ENCODE measurements around the gene UFC1. TPM values are rescaled to one million over a fixed set of nuclear protein-coding genes. Genes with fewer than 3 reads are reported as not detected.
A peak's percentile ranks its signal among the peaks of the same experiment; 100 is the strongest.

Gene UFC1
- total and polyA plus RNA-seq, 2 donors from 2014 or later, result 96.9 to 175 TPM

- peak within 1 kb of the TSS; percentile 83 to 94 for H3K27ac ChIP-seq (ENCODE audit: low read depth in 2 of 2, low read length in 2 of 2)
- peaks cover 4 to 8% (median 7%) of the 10 kb centered on the region in 3 donors for H3K36me3 ChIP-seq (ENCODE audit: control insufficient read depth in 2 of 3, insufficient read depth in 3 of 3, low read length in 3 of 3)
- FAIRE-seq, result no peak
These were observed 5.5 kb downstream of the UFC1 start, which contains the start of gene USP21 for GRCh38 chr1:161159087-161159912. Gene USP21, plus strand, starts transcription at chr1:161159500. Its CDS starts 1,141 bp downstream, at chr1:161160641.

GRCh38 chr1:161159913-161160243 is 6.1 kb downstream of the UFC1 start:
- Histone ChIP-seq H3K9ac (ENCODE audit: low read length in 3 of 3) (peak overlapping the region; percentile 83 to 95 (median 83)), H3K36me3 (ENCODE audit: control insufficient read depth in 2 of 3, insufficient read depth in 3 of 3, low read length in 3 of 3) (peaks cover 4 to 13% (median 8%) of the 10 kb centered on the region in 3 donors), H3K9me3 (ENCODE audit: control insufficient read depth in 2 of 3, insufficient read depth in 1 of 3, low read length in 3 of 3) (no peaks in the 10 kb centered on the region), H3K4me3 (ENCODE audit: low read length in 3 of 3) (peak overlapping the region; percentile 87 to 92 (median 88)), H3K27me3 (ENCODE audit: control insufficient read depth, insufficient read depth, low read length) (no peaks in the 10 kb centered on the region), H3K27ac (ENCODE audit: low read depth in 2 of 2, low read length in 2 of 2) (peak overlapping the region; percentile 83 to 94), H3K4me1 (ENCODE audit: control insufficient read depth in 2 of 3, insufficient read depth in 2 of 3, low read depth in 1 of 3, low read length in 3 of 3) (peaks cover 0 to 18% (median 11%) of the 10 kb centered on the region in 3 donors)
- DNase-seq (no peak), FAIRE-seq (no peak)
- no peak for TF ChIP-seq CTCF (IDR thresholded peaks at IDR 0.05; ENCODE audit: borderline replicate concordance, extremely low read depth, insufficient read depth)
- intact Hi-C loops (cut with DNase I), result no loop called here

More at GRCh38 chr1:161159087-161159912, 5.5 kb downstream of the UFC1 start, which contains the start of gene USP21:
- Histone ChIP-seq H3K4me3 (ENCODE audit: low read length in 3 of 3) (peak within 1 kb of the TSS; percentile 87 to 92 (median 88)), H3K27me3 (ENCODE audit: control insufficient read depth, insufficient read depth, low read length) (no peaks in the 10 kb centered on the region), H3K9ac (ENCODE audit: low read length in 3 of 3) (peak within 1 kb of the TSS; percentile 83 to 95 (median 83)), H3K4me1 (ENCODE audit: control insufficient read depth in 2 of 3, insufficient read depth in 2 of 3, low read depth in 1 of 3, low read length in 3 of 3) (peaks cover 0 to 18% (median 11%) of the 10 kb centered on the region in 3 donors), H3K9me3 (ENCODE audit: control insufficient read depth in 2 of 3, insufficient read depth in 1 of 3, low read length in 3 of 3) (no peaks in the 10 kb centered on the region)
- intact Hi-C loops (cut with DNase I), result no loop called here
- peak; percentile 95 to 98 (median 97) for DNase-seq
- TF ChIP-seq CTCF (IDR thresholded peaks at IDR 0.05; ENCODE audit: borderline replicate concordance, extremely low read depth, insufficient read depth), result no peak

- Histone ChIP-seq H3K4me1 (ENCODE audit: control insufficient read depth in 2 of 3, insufficient read depth in 2 of 3, low read depth in 1 of 3, low read length in 3 of 3) (peaks cover 0 to 15% (median 11%) of the 10 kb centered on the region in 3 donors), H3K27me3 (ENCODE audit: control insufficient read depth, insufficient read depth, low read length) (no peaks in the 10 kb centered on the region), H3K9ac (ENCODE audit: low read length in 3 of 3) (no peak overlapping the region), H3K36me3 (ENCODE audit: control insufficient read depth in 2 of 3, insufficient read depth in 3 of 3, low read length in 3 of 3) (peaks cover 4 to 14% (median 8%) of the 10 kb centered on the region in 3 donors), H3K27ac (ENCODE audit: low read depth in 2 of 2, low read length in 2 of 2) (no peak overlapping the region), H3K9me3 (ENCODE audit: control insufficient read depth in 2 of 3, insufficient read depth in 1 of 3, low read length in 3 of 3) (no peaks in the 10 kb centered on the region), H3K4me3 (ENCODE audit: low read length in 3 of 3) (no peak overlapping the region)
- DNase-seq (peak in 2 of 5 donors; percentile 61 to 74), FAIRE-seq (no peak)
- no peak for TF ChIP-seq CTCF (IDR thresholded peaks at IDR 0.05; ENCODE audit: borderline replicate concordance, extremely low read depth, insufficient read depth)
- intact Hi-C loops (cut with DNase I), result no loop called here
These were observed 6.9 kb downstream of the UFC1 start for GRCh38 chr1:161160671-161161145.
